Neural cell (in vitro differentiated cells): Measurements from ENCODE around the gene ADGRG6.

Source experiments
- CTCF ChIP-seq: fragments of 450-650 bp; IDR thresholded peaks from 2 replicates; pipeline ENCODE4 v1.5.1; 2014; ENCODE audit warnings: antibody characterized with exemption, mild to moderate bottlenecking, moderate library complexity; ENCODE audit not compliant: poor library complexity, severe bottlenecking
- EP300 ChIP-seq: fragments of 450-650 bp; conservative IDR thresholded peaks from 2 replicates; pipeline ENCODE4 v1.6.1; 2014; ENCODE audit warnings: antibody characterized with exemption, mild to moderate bottlenecking, moderate library complexity; ENCODE audit not compliant: poor library complexity, severe bottlenecking
- EZH2 ChIP-seq: fragments of 200-600, 300-800 bp; shearing (Covaris generic), sonication (generic); IDR thresholded peaks from 2 replicates; pipeline ENCODE4 v1.6.1; 2014; ENCODE audit warnings: antibody characterized with exemption, low read length, borderline replicate concordance, mild to moderate bottlenecking; ENCODE audit not compliant: insufficient read depth, poor library complexity, severe bottlenecking
- MXI1 ChIP-seq: fragments of 450-650 bp; conservative IDR thresholded peaks from 2 replicates; pipeline ENCODE4 v1.6.1; 2014; ENCODE audit warnings: antibody characterized with exemption, mild to moderate bottlenecking; ENCODE audit not compliant: poor library complexity, severe bottlenecking
- POLR2AphosphoS5 ChIP-seq: IDR thresholded peaks from 2 replicates; pipeline ENCODE4 v1.6.1; 2012
- REST ChIP-seq: IDR thresholded peaks from 2 replicates; pipeline ENCODE4 v1.6.1; 2012; ENCODE audit warnings: borderline replicate concordance
- SMC3 ChIP-seq: fragments of 450-650 bp; conservative IDR thresholded peaks from 2 replicates; pipeline ENCODE4 v1.6.1; 2014; ENCODE audit warnings: antibody characterized with exemption, mild to moderate bottlenecking, moderate library complexity; ENCODE audit not compliant: poor library complexity
- TAF1 ChIP-seq: IDR thresholded peaks from 2 replicates; pipeline ENCODE4 v1.6.1; 2012; ENCODE audit warnings: low read depth

GRCh38 chr6:142469220-142469619 is 167.4 kb downstream of the ADGRG6 start:
- TF ChIP-seq CTCF (no peak), EZH2 (no peak), EP300 (no peak), POLR2AphosphoS5 (no peak), SMC3 (no peak), TAF1 (no peak), REST (no peak), MXI1 (no peak)
